Endothelial cell of hepatic sinusoid (primary cell): ENCODE measurements around the gene ZNF93.
"Not testable (repeated sequence)": the region's sequence is repeated elsewhere in the genome, so short reads cannot be mapped to it uniquely, and the experiment has no call there.

ENCODE experiments used
- in situ Hi-C: cut with HindIII; loops from 2 replicates; pipeline ENCODE4 v1.10.0; 2017; ENCODE audit warnings: low sequenced_read_pairs

ZNF93 gene

GRCh38 chr19:19900729-19901444, at the start of gene ZNF93:
ZNF93 (plus strand) TSS chr19:19900946; CDS start chr19:19901089, 143 bp downstream.
- in situ Hi-C loops = no loop called here

- in situ Hi-C loops = not testable (repeated sequence)
These were observed 49.0 kb upstream of the ZNF93 start for GRCh38 chr19:19851740-19852139.

GRCh38 chr19:19858751-19859150, 42.0 kb upstream of the ZNF93 start:
- in situ Hi-C loops = no loop called here

- in situ Hi-C loops = no loop called here
These were observed 39.9 kb upstream of the ZNF93 start for GRCh38 chr19:19860756-19861390.

GRCh38 chr19:19865750-19866610, 34.8 kb upstream of the ZNF93 start, which contains the start of gene ZNF253:
ZNF253 (plus strand) TSS chr19:19865882; CDS start chr19:19865997, 115 bp downstream.
- in situ Hi-C loops = no loop called here

GRCh38 chr19:19866611-19867248, 34.0 kb upstream of the ZNF93 start:
- in situ Hi-C loops = no loop called here

- in situ Hi-C loops = not testable (repeated sequence)
These were observed 30.7 kb upstream of the ZNF93 start for GRCh38 chr19:19870086-19870485.

- in situ Hi-C loops = no loop called here
These were observed 28.8 kb upstream of the ZNF93 start for GRCh38 chr19:19871932-19872331.

- in situ Hi-C loops = no loop called here
These were observed 27.4 kb upstream of the ZNF93 start for GRCh38 chr19:19873381-19873780.

- in situ Hi-C loops = no loop called here
These were observed 23.0 kb upstream of the ZNF93 start for GRCh38 chr19:19877724-19878123.

- in situ Hi-C loops = no loop called here
These were observed 16.2 kb upstream of the ZNF93 start for GRCh38 chr19:19884583-19884982.

- in situ Hi-C loops = not testable (repeated sequence)
These were observed 8.4 kb upstream of the ZNF93 start for GRCh38 chr19:19892055-19892941.

- in situ Hi-C loops = no loop called here
These were observed 512 bp upstream of the ZNF93 start for GRCh38 chr19:19900139-19900728.

GRCh38 chr19:19907551-19907950, 6.8 kb downstream of the ZNF93 start:
- in situ Hi-C loops = not testable (repeated sequence)

- in situ Hi-C loops = no loop called here
These were observed 8.9 kb downstream of the ZNF93 start for GRCh38 chr19:19909654-19910053.

GRCh38 chr19:19911150-19911549, 10.4 kb downstream of the ZNF93 start:
- in situ Hi-C loops = no loop called here

- in situ Hi-C loops = no loop called here
These were observed 13.8 kb downstream of the ZNF93 start for GRCh38 chr19:19914596-19914995.

- in situ Hi-C loops = not testable (repeated sequence)
These were observed 29.7 kb downstream of the ZNF93 start for GRCh38 chr19:19930417-19930816.

GRCh38 chr19:19933432-19934314, 32.9 kb downstream of the ZNF93 start:
- in situ Hi-C loops = not testable (repeated sequence)
